ENCODE results near the gene NPLOC4. TPM values are rescaled to one million over a fixed set of nuclear protein-coding genes. Genes with fewer than 3 reads are reported as not detected.

NPLOC4 gene
- total and polyA plus RNA-seq, 2 of the 8 experiments (the other 6 are each of a cell fraction or from before 2014, with no cell fraction given): 70.7 to 92.7 TPM

GRCh38 chr17:81593105-81593871, 43.6 kb downstream of the NPLOC4 start:
- Histone ChIP-seq H3K4ac (replicated peaks; ENCODE audit: insufficient read length, low read depth, low read length) (no peak overlapping the region), H4K8ac (ENCODE audit: extremely low read depth, insufficient read depth, low read length) (no peak overlapping the region), H4K20me1 (replicated peaks in 1 of 2; ENCODE audit: control insufficient read depth in 1 of 2, insufficient read depth in 2 of 2, low read length in 2 of 2) (peaks cover 0 to 2% of the 10 kb centered on the region in 2 experiments), H3K14ac (ENCODE audit: insufficient read length) (no peak overlapping the region), H3K79me2 (ENCODE audit: control insufficient read depth in 1 of 2, insufficient read depth in 2 of 2, low read length in 2 of 2) (no peaks in the 10 kb centered on the region), H2BK15ac (ENCODE audit: low read length) (no peak overlapping the region), H3K79me1 (ENCODE audit: low read depth, low read length) (peaks cover 2% of the 10 kb centered on the region; the same call in 1 of the 2 replicates), H2BK5ac (ENCODE audit: low read depth, low read length) (no peak overlapping the region), H3K4me1 (replicated peaks in 1 of 4; ENCODE audit: control insufficient read depth in 3 of 4, insufficient read depth in 4 of 4, low read length in 3 of 4) (no peaks in the 10 kb centered on the region), H2AFZ (ENCODE audit: low read length) (no peak overlapping the region), H3K56ac (replicated peaks; ENCODE audit: insufficient read length, low read depth, low read length) (no peak overlapping the region), H3K27ac (ENCODE audit: low read depth, low read length) (no peak overlapping the region), H3K18ac (ENCODE audit: extremely low read depth, low read length) (no peak overlapping the region), H2BK20ac (ENCODE audit: low read length) (no peak overlapping the region), H3K27me3 (replicated peaks in 1 of 4; ENCODE audit: control insufficient read depth in 3 of 4, extremely low read depth in 1 of 4, insufficient read depth in 3 of 4, low read length in 3 of 4) (no peaks in the 10 kb centered on the region), H3K23me2 (ENCODE audit: low read depth, low read length) (no peaks in the 10 kb centered on the region), H4K91ac (replicated peaks; ENCODE audit: insufficient read length, low read length) (no peak overlapping the region), H2AK5ac (ENCODE audit: low read depth, low read length) (no peak overlapping the region), H4K5ac (ENCODE audit: insufficient read length, low read depth, low read length) (no peak overlapping the region), H3K36me3 (ENCODE audit: control insufficient read depth in 2 of 4, insufficient read depth in 4 of 4, low read length in 3 of 4) (peaks cover 17 to 63% (median 37%) of the 10 kb centered on the region in 4 experiments), H2BK120ac (replicated peaks; ENCODE audit: low read depth, low read length) (no peak overlapping the region), H3K4me2 (ENCODE audit: insufficient read depth in 1 of 2, low read depth in 2 of 2, low read length in 2 of 2) (no peak overlapping the region), H3K9me3 (ENCODE audit: insufficient read depth in 2 of 2, low read depth in 1 of 2, low read length in 1 of 2) (no peaks in the 10 kb centered on the region), H3K4me3 (ENCODE audit: extremely low read depth in 1 of 4, insufficient read depth in 2 of 4, low read depth in 3 of 4, low read length in 4 of 4) (no peak overlapping the region), H2BK12ac (ENCODE audit: low read depth, low read length) (no peak overlapping the region), H3K23ac (ENCODE audit: insufficient read length) (no peak overlapping the region), H3K9ac (replicated peaks in 1 of 4; ENCODE audit: extremely low read depth in 1 of 4, low read depth in 3 of 4, low read length in 3 of 4) (no peak overlapping the region)
- no peak for DNase-seq (ENCODE audit: low read depth in 1 of 2, low spot score in 2 of 2)
- ChIA-PET POLR2A (ENCODE audit: partially characterized antibody) (interaction anchor here (0.9 to 4.5 kb wide), 3 partner anchors 10 to 60 kb away, joined by 3 to 14 read pairs (median 4); no protein-coding TSS in a partner anchor), CTCF (ENCODE audit: partially characterized antibody) (interaction anchor here (1.0 to 1.2 kb wide), 2 partner anchors 8 to 15 kb away, joined by 3 to 4 read pairs; no protein-coding TSS in a partner anchor)
- no peak for FAIRE-seq
- 92% methylated on average over 11 of the region's 11 CpGs; no CpG with 5 or more reads in 1 of the 2 experiments for WGBS, 2 experiments (ENCODE audit: extremely low coverage in 1 of 2, insufficient coverage in 1 of 2, insufficient read length in 1 of 2, insufficient replicate concordance in 2 of 2, low coverage in 1 of 2, low lambda C conversion rate in 2 of 2, missing lambda C conversion rate in 1 of 2)
- TF ChIP-seq SP1 (IDR thresholded peaks at IDR 0.05; ENCODE audit: low read depth, low read length) (no peak), JUND (IDR thresholded peaks at IDR 0.05; ENCODE audit: low read length) (no peak), MAX (IDR thresholded peaks at IDR 0.05) (no peak), SIX5 (IDR thresholded peaks at IDR 0.05; ENCODE audit: low read depth, low read length) (no peak), SP2 (IDR thresholded peaks at IDR 0.05; ENCODE audit: low read length) (no peak), SIRT6 (IDR thresholded peaks at IDR 0.05; ENCODE audit: low read length) (no peak), SIN3A (conservative IDR thresholded peaks at IDR 0.05 in 1 of 2, IDR thresholded peaks at IDR 0.05 in 1 of 2; ENCODE audit: low read depth in 1 of 2, low read length in 2 of 2) (no peak), BCL11A (IDR thresholded peaks at IDR 0.05; ENCODE audit: low read depth in 2 of 2, low read length in 2 of 2) (no peak), CTBP2 (IDR thresholded peaks at IDR 0.05; ENCODE audit: borderline replicate concordance, insufficient read depth, insufficient read length, low read length) (no peak), CTCF (IDR thresholded peaks at IDR 0.05; ENCODE audit: control extremely low read depth in 1 of 3, insufficient read depth in 1 of 3, low read depth in 1 of 3, low read length in 3 of 3) (no peak)

All from H1 (cell line).